Upper lobe of right lung (tissue), 1 donor: ENCODE results near the gene SH3BP2. TPM values are rescaled to one million over a fixed set of nuclear protein-coding genes. Genes with fewer than 3 reads are reported as not detected.

Source experiments
- ATAC-seq: fragments of 200-7000 bp; cut with Tn5 transposase; one replicate; pipeline ENCODE4 v1.9.1; 2020; ENCODE audit warnings: mild to moderate bottlenecking, moderate library complexity
- DNase-seq: peaks from one replicate; pipeline ENCODE4 v3.0.0-alpha.2; 2020
- H3K27ac ChIP-seq: fragments of 200-600 bp; one replicate; pipeline ENCODE4 v1.8.0; 2022
- H3K27me3 ChIP-seq: fragments of 200-600 bp; one replicate; pipeline ENCODE4 v1.8.0; 2022; ENCODE audit warnings: mild to moderate bottlenecking
- H3K36me3 ChIP-seq: fragments of 200-600 bp; one replicate; pipeline ENCODE4 v1.8.0; 2022
- H3K4me1 ChIP-seq: fragments of 200-600 bp; one replicate; pipeline ENCODE4 v1.8.0; 2022
- H3K4me3 ChIP-seq: fragments of 200-600 bp; one replicate; pipeline ENCODE4 v1.8.0; 2022; ENCODE audit warnings: mild to moderate bottlenecking
- H3K9me3 ChIP-seq: fragments of 200-600 bp; one replicate; pipeline ENCODE4 v1.8.0; 2022
- intact Hi-C: fragments of 100-400 bp; cut with DNase I; formaldehyde crosslinking; loops from one replicate; pipeline ENCODE4 v1.11.0; 2022
- total RNA-seq: library from RNA; stranded (reverse); fragmentation: NEBNext Ultra II Directional; extraction: Animal tissue kit (Norgen Biotek cat#: 25700); gene quantifications from one replicate; pipeline ENCODE4 v1.2.1, GENCODE V29; 2021
- TF ChIP-seq, protein P1 (sequence below): fragments of 200-600 bp; IDR thresholded peaks from one replicate; pipeline ENCODE4 v1.8.0; 2022; ENCODE audit warnings: antibody characterized with exemption
- donor health status: DM: no; HTN: yes; CAD: no; lungs with severe emphysema.

Gene SH3BP2
- total RNA-seq, 1 donor from 2014 or later, result 99.0 TPM

DNA sequence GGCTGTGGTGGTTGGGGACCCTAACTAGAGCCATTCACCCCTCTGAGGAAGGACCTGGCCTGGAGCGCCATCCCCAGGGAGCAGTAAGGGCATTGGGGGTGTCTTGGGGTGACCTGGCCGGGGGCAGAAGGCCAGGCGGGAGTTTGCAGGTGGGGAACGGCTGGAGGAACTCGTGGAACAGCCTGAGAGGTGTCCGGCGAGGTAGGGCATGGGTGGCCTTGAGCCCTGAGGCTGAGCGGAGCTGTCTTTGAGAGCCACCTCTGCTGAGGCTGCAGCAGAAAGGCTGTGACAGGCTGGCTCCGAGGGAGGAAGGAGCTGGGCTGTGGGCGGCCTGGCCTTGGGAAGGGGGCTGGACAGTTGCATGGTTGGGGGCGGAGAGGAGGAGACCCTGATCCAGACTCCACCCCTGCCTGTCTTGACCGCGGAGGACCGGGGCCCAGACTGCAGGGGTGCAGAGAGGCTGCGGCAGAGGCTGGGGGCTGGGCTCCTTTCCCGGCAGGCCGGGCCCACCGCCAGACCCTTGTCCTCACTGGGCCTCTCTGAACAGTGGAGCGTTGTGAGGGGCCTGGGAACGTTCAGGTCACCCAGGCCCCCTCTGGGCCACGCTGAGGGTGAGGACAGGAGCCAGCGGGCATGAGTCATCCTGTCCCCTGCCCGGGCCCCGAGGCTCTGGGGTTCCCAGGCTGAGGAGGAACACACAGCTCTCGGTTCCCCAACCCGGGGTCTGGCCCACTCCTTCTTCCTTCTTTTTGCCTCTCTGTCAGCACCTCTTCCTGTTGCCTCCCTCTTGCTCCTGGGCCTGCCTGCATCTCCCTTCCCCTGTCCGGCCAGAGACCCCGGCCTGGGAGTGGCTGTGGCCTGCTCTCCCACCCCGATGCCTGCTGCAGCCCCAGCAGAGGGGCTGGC, 8.1 kb downstream of the SH3BP2 start:
- H3K4me1 ChIP-seq, result peaks cover 93% of the 10 kb centered on the region
- H3K27me3 ChIP-seq, result no peaks in the 10 kb centered on the region
- no peaks in the 10 kb centered on the region for H3K9me3 ChIP-seq
- no peaks in the 10 kb centered on the region for H3K36me3 ChIP-seq
- ATAC-seq (peak; percentile 71), DNase-seq (peak; percentile 90)
- TF ChIP-seq, protein P1, sequence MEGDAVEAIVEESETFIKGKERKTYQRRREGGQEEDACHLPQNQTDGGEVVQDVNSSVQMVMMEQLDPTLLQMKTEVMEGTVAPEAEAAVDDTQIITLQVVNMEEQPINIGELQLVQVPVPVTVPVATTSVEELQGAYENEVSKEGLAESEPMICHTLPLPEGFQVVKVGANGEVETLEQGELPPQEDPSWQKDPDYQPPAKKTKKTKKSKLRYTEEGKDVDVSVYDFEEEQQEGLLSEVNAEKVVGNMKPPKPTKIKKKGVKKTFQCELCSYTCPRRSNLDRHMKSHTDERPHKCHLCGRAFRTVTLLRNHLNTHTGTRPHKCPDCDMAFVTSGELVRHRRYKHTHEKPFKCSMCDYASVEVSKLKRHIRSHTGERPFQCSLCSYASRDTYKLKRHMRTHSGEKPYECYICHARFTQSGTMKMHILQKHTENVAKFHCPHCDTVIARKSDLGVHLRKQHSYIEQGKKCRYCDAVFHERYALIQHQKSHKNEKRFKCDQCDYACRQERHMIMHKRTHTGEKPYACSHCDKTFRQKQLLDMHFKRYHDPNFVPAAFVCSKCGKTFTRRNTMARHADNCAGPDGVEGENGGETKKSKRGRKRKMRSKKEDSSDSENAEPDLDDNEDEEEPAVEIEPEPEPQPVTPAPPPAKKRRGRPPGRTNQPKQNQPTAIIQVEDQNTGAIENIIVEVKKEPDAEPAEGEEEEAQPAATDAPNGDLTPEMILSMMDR, result no peak
- H3K27ac ChIP-seq, result peak overlapping the region; percentile 87
- H3K4me3 ChIP-seq, result peak overlapping the region; percentile 43
- intact Hi-C loops, result no loop called here

DNA sequence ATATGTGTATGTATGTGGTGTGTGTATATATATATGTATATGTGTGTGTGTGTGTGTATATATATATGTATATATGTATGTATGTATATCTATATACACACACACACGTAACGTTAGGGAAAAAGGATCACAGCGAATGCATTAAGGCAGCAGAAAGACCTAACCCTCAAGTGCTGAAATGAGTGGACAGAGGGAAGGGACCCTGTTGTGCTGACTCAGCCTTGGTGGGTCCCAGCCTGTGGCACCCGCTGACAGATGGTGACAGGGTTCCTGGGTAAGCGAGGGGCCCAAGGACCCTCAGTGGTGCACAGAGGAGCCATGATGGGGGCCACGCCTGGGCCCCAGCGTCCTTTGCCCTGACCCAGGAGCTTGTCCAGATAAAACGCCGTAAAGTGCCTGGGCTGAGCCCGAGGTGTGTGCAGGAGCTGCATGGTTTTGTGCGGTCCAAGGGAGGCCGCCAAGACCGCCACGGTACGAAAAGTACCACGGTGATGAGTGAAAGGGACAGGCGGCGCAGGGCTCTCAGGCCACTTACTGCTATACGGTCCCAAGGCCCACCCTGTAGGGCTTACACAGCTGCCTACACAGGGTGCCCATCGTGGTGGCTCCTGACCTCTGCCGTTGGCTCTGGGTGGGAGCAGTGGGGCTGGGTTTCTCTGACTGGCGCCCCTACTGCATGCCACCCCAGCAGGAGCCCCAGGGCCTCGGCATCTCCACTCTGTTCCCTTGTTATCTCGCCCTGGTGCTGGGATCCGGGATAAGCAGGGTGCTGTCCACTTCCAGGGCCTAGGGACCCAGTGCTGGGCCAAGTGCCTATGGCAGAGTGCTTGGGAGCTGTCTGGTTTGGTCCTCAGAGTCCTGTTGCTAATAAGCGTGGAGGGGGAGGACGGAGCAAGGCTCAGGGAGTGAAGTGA, 10.0 kb downstream of the SH3BP2 start:
- no peaks in the 10 kb centered on the region for H3K27me3 ChIP-seq
- no peak overlapping the region for H3K4me3 ChIP-seq
- ATAC-seq (no peak), DNase-seq (peak; percentile 61)
- peak overlapping the region; percentile 44 for H3K27ac ChIP-seq
- TF ChIP-seq, protein P1, result no peak
- no peaks in the 10 kb centered on the region for H3K9me3 ChIP-seq
- no peaks in the 10 kb centered on the region for H3K36me3 ChIP-seq
- intact Hi-C loops, result no loop called here
- H3K4me1 ChIP-seq, result peaks cover 93% of the 10 kb centered on the region

DNA sequence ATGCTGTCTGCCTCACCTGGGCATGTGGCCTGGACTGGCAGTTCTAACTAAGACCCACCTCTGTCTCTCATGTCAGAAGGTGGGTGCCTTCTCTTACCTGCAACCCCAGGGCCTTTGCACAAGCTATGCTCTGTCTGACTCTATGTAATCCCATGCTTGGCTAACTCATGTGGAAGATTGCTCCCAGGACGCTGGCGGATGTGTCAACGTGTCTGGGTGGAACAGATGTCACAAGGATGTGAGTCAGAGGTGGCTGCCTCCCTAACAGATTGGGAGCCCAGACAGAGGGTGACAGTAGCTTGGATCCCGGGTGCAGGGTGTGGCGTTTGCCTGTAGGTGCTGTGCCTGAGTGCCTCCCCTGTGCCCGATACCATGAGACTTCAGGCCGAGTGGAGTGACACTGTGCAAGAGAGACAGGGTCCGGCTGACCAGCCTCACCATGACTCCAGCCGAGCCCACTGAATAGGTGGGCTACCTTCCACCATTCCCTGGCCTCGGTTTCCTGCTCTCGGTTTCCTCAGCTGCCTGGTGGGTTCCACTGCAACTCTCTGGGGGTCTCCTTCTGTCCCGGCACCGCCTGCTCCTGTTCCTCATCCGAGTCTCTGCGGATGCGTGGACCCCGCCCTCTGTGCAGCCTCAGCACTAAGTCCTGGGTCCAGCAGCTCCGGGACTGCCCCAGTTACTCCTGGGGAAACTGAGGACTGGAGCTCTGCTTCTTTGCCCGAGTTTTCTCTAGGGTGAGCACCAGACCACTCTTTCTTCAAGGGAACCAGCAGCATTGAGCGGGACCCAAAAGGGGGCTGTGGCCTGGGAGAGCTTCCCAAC, 11.0 kb downstream of the SH3BP2 start:
- intact Hi-C loops, result no loop called here
- Histone ChIP-seq H3K4me3 (no peak overlapping the region), H3K4me1 (peaks cover 89% of the 10 kb centered on the region), H3K36me3 (no peaks in the 10 kb centered on the region), H3K27ac (peak overlapping the region; percentile 85), H3K27me3 (no peaks in the 10 kb centered on the region), H3K9me3 (no peaks in the 10 kb centered on the region)
- ATAC-seq (peak; percentile 34), DNase-seq (peak; percentile 77)
- TF ChIP-seq, protein P1, result no peak

DNA sequence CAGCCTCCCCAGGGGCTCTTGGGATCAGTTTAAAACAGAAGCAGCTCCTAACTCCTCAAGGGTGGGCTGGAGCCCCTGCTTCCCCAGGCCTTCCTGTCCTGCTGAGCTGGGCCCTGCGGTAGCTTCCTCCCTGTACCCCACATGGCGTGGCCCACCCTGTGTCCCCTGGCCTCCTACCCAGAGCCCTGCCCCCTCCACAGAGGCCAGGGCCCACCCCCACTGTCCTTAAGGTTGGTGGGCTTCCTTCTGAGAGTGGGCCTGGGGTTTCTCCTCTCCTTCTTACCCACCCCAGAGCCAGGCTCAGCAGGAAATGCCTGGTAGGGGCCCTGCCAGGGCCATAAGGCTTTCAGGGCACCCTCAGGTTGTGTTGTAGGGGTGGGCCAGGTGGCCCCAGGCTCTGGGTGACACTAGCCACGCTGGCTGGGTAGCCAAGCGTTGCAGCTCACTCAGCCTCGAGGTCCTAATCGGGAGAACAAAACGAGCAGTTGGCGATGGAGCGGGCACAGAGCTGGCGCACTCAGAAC, 11.6 kb downstream of the SH3BP2 start:
- Histone ChIP-seq H3K4me3 (no peak overlapping the region), H3K4me1 (peaks cover 85% of the 10 kb centered on the region), H3K36me3 (no peaks in the 10 kb centered on the region), H3K27me3 (no peaks in the 10 kb centered on the region), H3K27ac (peak overlapping the region; percentile 85), H3K9me3 (no peaks in the 10 kb centered on the region)
- TF ChIP-seq, protein P1, result no peak
- ATAC-seq (no peak), DNase-seq (peak; percentile 63)
- intact Hi-C loops, result no loop called here

DNA sequence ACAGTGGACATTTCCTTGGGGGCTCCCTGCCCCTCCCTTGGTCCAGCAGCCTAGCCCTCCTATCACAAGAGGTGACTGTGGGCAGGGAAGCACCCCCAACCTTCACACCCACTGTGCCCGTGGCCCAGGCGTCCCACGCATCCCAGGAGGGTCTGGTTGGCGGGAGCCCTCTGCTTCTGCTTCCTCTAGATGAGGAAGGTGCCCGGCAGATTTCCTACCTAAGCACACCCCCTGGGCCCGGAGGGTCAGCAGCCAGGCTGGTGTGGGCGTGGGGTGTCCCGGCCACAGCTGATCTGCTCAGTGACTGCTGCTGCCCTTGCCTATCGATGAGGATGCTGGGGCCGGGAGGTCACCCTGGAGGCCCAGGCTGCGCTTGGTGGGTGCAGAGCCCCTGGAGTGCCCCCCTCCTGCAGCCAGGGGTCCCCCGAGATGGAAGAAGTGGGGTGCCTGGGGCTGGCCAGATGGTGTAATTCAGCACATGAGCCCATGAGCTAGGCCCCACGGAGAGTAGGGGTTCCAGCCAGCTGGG, 12.2 kb downstream of the SH3BP2 start:
- Histone ChIP-seq H3K36me3 (no peaks in the 10 kb centered on the region), H3K4me3 (no peak overlapping the region), H3K27me3 (no peaks in the 10 kb centered on the region), H3K9me3 (no peaks in the 10 kb centered on the region), H3K27ac (peak overlapping the region; percentile 85), H3K4me1 (peaks cover 85% of the 10 kb centered on the region)
- ATAC-seq, result no peak
- intact Hi-C loops, result no loop called here
- TF ChIP-seq, protein P1, result no peak
- no peak for DNase-seq
